Measurements from ENCODE around the gene PHYHD1. TPM values are rescaled to one million over a fixed set of nuclear protein-coding genes. Genes with fewer than 3 reads are reported as not detected.

The PHYHD1 gene
- total and polyA plus RNA-seq, 2 of the 4 experiments (the other 2 are of a cell fraction) = 2.2 to 8.4 TPM

- H3K14ac ChIP-seq (replicated peaks; ENCODE audit: low read depth, low read length) = peak overlapping the region; percentile 48; the same call in 1 of the 2 replicates
- H2BK20ac ChIP-seq (ENCODE audit: low read depth, low read length) = peak overlapping the region; percentile 45; the same call in 1 of the 2 replicates
- peaks cover 10% of the 10 kb centered on the region for H3K4me1 ChIP-seq (ENCODE audit: control insufficient read depth, insufficient read depth, low read length)
- H3K9ac ChIP-seq (ENCODE audit: low read depth, low read length) = no peak overlapping the region
- H2BK5ac ChIP-seq (ENCODE audit: low read depth, low read length, poor library complexity, severe bottlenecking) = peak overlapping the region; percentile 70
- in situ Hi-C loops (cut with MboI; ENCODE audit: low sequenced_read_pairs) (no loop called here), intact Hi-C loops (cut with micrococcal nuclease) (no loop called here), dilution Hi-C loops (cut with HindIII; ENCODE audit: low sequenced_read_pairs, unreplicated experiment) (no loop called here)
- ATAC-seq (ENCODE audit: low read depth) = peak; percentile 96
- H3K27ac ChIP-seq (ENCODE audit: insufficient read depth, low read length) = peak overlapping the region; percentile 49; the same call in 1 of the 2 replicates
- H2AK5ac ChIP-seq (ENCODE audit: low read depth, low read length) = peak overlapping the region; percentile 72; the same call in 1 of the 2 replicates
- peak overlapping the region; percentile 8; the same call in 1 of the 2 replicates for H3K18ac ChIP-seq (ENCODE audit: low read depth, low read length)
- no TSS peak for BruUV-seq (replicated peaks)
- no peak overlapping the region for H3K56ac ChIP-seq (ENCODE audit: extremely low read depth, insufficient read depth, low read length)
- H3K27me3 ChIP-seq (ENCODE audit: control insufficient read depth, insufficient read depth, low read length) = no peaks in the 10 kb centered on the region
- no peak overlapping the region for H3K23ac ChIP-seq (ENCODE audit: low read depth, low read length)
- 0 out of 2 replicates have a peak, but pooled peaks have one; percentile 6 for TF ChIP-seq CTCF (conservative IDR thresholded peaks at IDR 0.05; ENCODE audit: low read depth, low read length)
- 0 out of 2 replicates have a peak, but pooled peaks have one; percentile 28 for TF ChIP-seq FOS (IDR thresholded peaks at IDR 0.05; ENCODE audit: low read depth, low read length)
- no peak for TF ChIP-seq NFE2L2 (IDR thresholded peaks at IDR 0.05; ENCODE audit: low read depth, low read length)
- H4K91ac ChIP-seq (ENCODE audit: insufficient read depth, low read depth, low read length) = no peak overlapping the region
- POLR2A ChIA-PET (ENCODE audit: unreplicated experiment) = no interaction called here
- H3K79me1 ChIP-seq (ENCODE audit: low read depth in 1 of 2, low read length in 2 of 2) = peaks cover 0 to 12% of the 10 kb centered on the region in 2 experiments; a peak in 3 of 4 replicates
- peak overlapping the region; percentile 1 for H2AFZ ChIP-seq (replicated peaks; ENCODE audit: low read length, poor library complexity)
- peak; percentile 80 for DNase-seq
- H3K4me2 ChIP-seq (ENCODE audit: low read depth, low read length) = peak overlapping the region; percentile 29; the same call in 1 of the 2 replicates
- peaks cover 45% of the 10 kb centered on the region for H3K36me3 ChIP-seq (ENCODE audit: control insufficient read depth, insufficient read depth, low read length)
- no CpG with 5 or more reads among the region's 5 CpGs for WGBS, 2 experiments (ENCODE audit: extremely low coverage in 2 of 2, insufficient read length in 1 of 2)
- peak overlapping the region; percentile 12 for H2AK9ac ChIP-seq (replicated peaks; ENCODE audit: low read depth, low read length, poor library complexity)
- peaks cover 13% of the 10 kb centered on the region for H3K9me1 ChIP-seq (ENCODE audit: insufficient read depth, low read length)
- no peak overlapping the region for H2BK15ac ChIP-seq (ENCODE audit: low read depth, low read length)
- H4K5ac ChIP-seq (ENCODE audit: low read depth, low read length) = no peak overlapping the region
- H2BK120ac ChIP-seq (ENCODE audit: low read depth, low read length) = peak overlapping the region; percentile 68
- peak overlapping the region in 1 of 2 experiments; percentile 61; a peak in 1 of 4 replicates for H4K8ac ChIP-seq (ENCODE audit: low read depth in 2 of 2, low read length in 2 of 2)
- H4K20me1 ChIP-seq (ENCODE audit: insufficient read depth, low read length) = no peaks in the 10 kb centered on the region
- peak overlapping the region; percentile 52; the same call in 1 of the 2 replicates for H3K4ac ChIP-seq (ENCODE audit: low read depth, low read length)
- no peak overlapping the region for H3K4me3 ChIP-seq (ENCODE audit: insufficient read depth, low read depth, low read length)
- CTCF ChIA-PET = interaction anchor here (0.7 to 1.1 kb wide), 4 partner anchors 18 to 170 kb away, joined by 3 to 6 read pairs (median 3); partner anchors contain the start of genes ENDOG and SH3GLB2
- no peaks in the 10 kb centered on the region for H3K9me3 ChIP-seq (ENCODE audit: control insufficient read depth, insufficient read depth, low read length)
Observed at GRCh38 chr9:128987805-128988204, 67.0 kb downstream of the PHYHD1 start.

Other genes starting within 250 kb of the PHYHD1 start
- 182 and 587 TPM in 2 replicates for gene SET, start 231.8 kb upstream of the PHYHD1 start, total RNA-seq (2012; rRNA removed)
- gene SET, start 231.8 kb upstream of the PHYHD1 start, polyA plus RNA-seq (2012; rRNA removed) = 80.2 and 104 TPM in 2 replicates
- 1.6 and 1.7 TPM in 2 replicates for gene PKN3, start 218.5 kb upstream of the PHYHD1 start, total RNA-seq (2012; rRNA removed)
- gene PKN3, start 218.5 kb upstream of the PHYHD1 start, polyA plus RNA-seq (2012; rRNA removed) = 3.8 and 5.7 TPM in 2 replicates
- 13.9 and 16.7 TPM in 2 replicates for gene ZDHHC12, start 196.9 kb upstream of the PHYHD1 start, total RNA-seq (2012; rRNA removed)
- gene ZDHHC12, start 196.9 kb upstream of the PHYHD1 start, polyA plus RNA-seq (2012; rRNA removed) = 60.7 and 75.1 TPM in 2 replicates
- 7.5 and 7.7 TPM in 2 replicates for gene ZER1, start 149.1 kb upstream of the PHYHD1 start, total RNA-seq (2012; rRNA removed)
- gene ZER1, start 149.1 kb upstream of the PHYHD1 start, polyA plus RNA-seq (2012; rRNA removed) = 34.9 and 45.1 TPM in 2 replicates
- gene TBC1D13, start 133.7 kb upstream of the PHYHD1 start, total RNA-seq (2012; rRNA removed) = 7.2 and 9.1 TPM in 2 replicates
- gene TBC1D13, start 133.7 kb upstream of the PHYHD1 start, polyA plus RNA-seq (2012; rRNA removed) = 25.0 and 26.4 TPM in 2 replicates
- gene ENDOG, start 102.5 kb upstream of the PHYHD1 start, total RNA-seq (2012; rRNA removed) = 9.9 and 11.7 TPM in 2 replicates
- gene ENDOG, start 102.5 kb upstream of the PHYHD1 start, polyA plus RNA-seq (2012; rRNA removed) = 16.2 and 27.2 TPM in 2 replicates
- 15.8 and 17.9 TPM in 2 replicates for gene SPOUT1, start 91.2 kb upstream of the PHYHD1 start, total RNA-seq (2012; rRNA removed)
- gene SPOUT1, start 91.2 kb upstream of the PHYHD1 start, polyA plus RNA-seq (2012; rRNA removed) = 27.8 and 30.2 TPM in 2 replicates
- 5.8 and 6.8 TPM in 2 replicates for gene KYAT1, start 39.0 kb upstream of the PHYHD1 start, total RNA-seq (2012; rRNA removed)
- 8.8 and 9.5 TPM in 2 replicates for gene KYAT1, start 39.0 kb upstream of the PHYHD1 start, polyA plus RNA-seq (2012; rRNA removed)
- 42.8 and 45.8 TPM in 2 replicates for gene LRRC8A, start 38.8 kb upstream of the PHYHD1 start, total RNA-seq (2012; rRNA removed)
- 60.9 and 71.7 TPM in 2 replicates for gene LRRC8A, start 38.8 kb upstream of the PHYHD1 start, polyA plus RNA-seq (2012; rRNA removed)
- 26.4 and 30.8 TPM in 2 replicates for gene DOLK, start 26.6 kb downstream of the PHYHD1 start, total RNA-seq (2012; rRNA removed)
- 23.2 and 25.4 TPM in 2 replicates for gene DOLK, start 26.6 kb downstream of the PHYHD1 start, polyA plus RNA-seq (2012; rRNA removed)
- gene NUP188, start 26.7 kb downstream of the PHYHD1 start, total RNA-seq (2012; rRNA removed) = 52.5 and 59.1 TPM in 2 replicates
- gene NUP188, start 26.7 kb downstream of the PHYHD1 start, polyA plus RNA-seq (2012; rRNA removed) = 53.0 and 57.0 TPM in 2 replicates
- gene SH3GLB2, start 107.3 kb downstream of the PHYHD1 start, total RNA-seq (2012; rRNA removed) = 26.4 and 36.4 TPM in 2 replicates
- gene SH3GLB2, start 107.3 kb downstream of the PHYHD1 start, polyA plus RNA-seq (2012; rRNA removed) = 68.4 and 72.1 TPM in 2 replicates
- gene MIGA2, start 115.6 kb downstream of the PHYHD1 start, total RNA-seq (2012; rRNA removed) = 9.7 and 12.5 TPM in 2 replicates
- 25.3 and 25.9 TPM in 2 replicates for gene MIGA2, start 115.6 kb downstream of the PHYHD1 start, polyA plus RNA-seq (2012; rRNA removed)
- 6.7 and 7.0 TPM in 2 replicates for gene DOLPP1, start 160.1 kb downstream of the PHYHD1 start, total RNA-seq (2012; rRNA removed)
- gene DOLPP1, start 160.1 kb downstream of the PHYHD1 start, polyA plus RNA-seq (2012; rRNA removed) = 16.5 and 17.1 TPM in 2 replicates
- gene CRAT, start 189.8 kb downstream of the PHYHD1 start, total RNA-seq (2012; rRNA removed) = 18.8 and 19.7 TPM in 2 replicates
- 41.6 and 44.2 TPM in 2 replicates for gene CRAT, start 189.8 kb downstream of the PHYHD1 start, polyA plus RNA-seq (2012; rRNA removed)
- 93.6 and 124 TPM in 2 replicates for gene PTPA, start 190.4 kb downstream of the PHYHD1 start, total RNA-seq (2012; rRNA removed)
- 141 and 149 TPM in 2 replicates for gene PTPA, start 190.4 kb downstream of the PHYHD1 start, polyA plus RNA-seq (2012; rRNA removed)